OCI-LY7 (cell line): Measurements from ENCODE around the gene HDAC4. TPM values are rescaled to one million over a fixed set of nuclear protein-coding genes. Genes with fewer than 3 reads are reported as not detected.

Experiments
- BruUV-seq: library from RNA; stranded (reverse); fragments of 400-500 nt; replicated peaks from 2 replicates; lab custom pipeline; 2021; lab: Mats Ljungman, UMichigan
- CTCF ChIA-PET: fragments of 300-600 bp; sonication (Branson Sonifier 250); formaldehyde crosslinking; loops from one replicate; lab custom pipeline; 2022; ENCODE audit warnings: antibody characterized with exemption; ENCODE audit not compliant: unreplicated experiment; lab: Charles Lee
- POLR2A ChIA-PET: fragments of 300-600 bp; sonication (Branson Sonifier 250); formaldehyde crosslinking; loops from one replicate; lab custom pipeline; 2022; ENCODE audit warnings: antibody characterized with exemption; lab: Charles Lee
- DNase-seq: peaks from one replicate; pipeline ENCODE4 v3.0.0-alpha.2; 2015; ENCODE audit warnings: low spot score
- H2AFZ ChIP-seq: fragments of 200-600 bp; sonication (generic), shearing (Covaris generic); 2 replicates; pipeline ENCODE4 v1.6.1; 2014; ENCODE audit warnings: mild to moderate bottlenecking, antibody characterized with exemption, low read length, moderate library complexity
- H3K27ac ChIP-seq: fragments of 200-600 bp; sonication (generic); 2 replicates; pipeline ENCODE4 v1.5.1; 2014; ENCODE audit warnings: mixed run types, low read depth, mild to moderate bottlenecking, moderate library complexity, low read length, inconsistent platforms; ENCODE audit not compliant: poor library complexity, severe bottlenecking
- H3K36me3 ChIP-seq: fragments of 200-600 bp; sonication (generic); 2 replicates; pipeline ENCODE4 v1.6.1; 2014; ENCODE audit warnings: mild to moderate bottlenecking, antibody characterized with exemption, low read length, moderate library complexity, mixed read lengths; ENCODE audit not compliant: insufficient read depth
- H3K4me1 ChIP-seq: fragments of 200-600 bp; sonication (generic); 2 replicates; pipeline ENCODE4 v1.5.1; 2014; ENCODE audit warnings: mild to moderate bottlenecking, low read length; ENCODE audit not compliant: insufficient read depth, poor library complexity, severe bottlenecking
- H3K4me2 ChIP-seq: fragments of 200-600 bp; sonication (generic); 2 replicates; pipeline ENCODE4 v1.6.1; 2014; ENCODE audit warnings: mild to moderate bottlenecking, low read length
- H3K4me3 ChIP-seq: fragments of 200-600 bp; sonication (generic); 2 replicates; pipeline ENCODE4 v1.5.1; 2014; ENCODE audit warnings: mild to moderate bottlenecking, low read depth, low read length; ENCODE audit not compliant: poor library complexity, severe bottlenecking
- H3K79me2 ChIP-seq: fragments of 200-600 bp; sonication (generic); 2 replicates; pipeline ENCODE4 v1.6.1; 2016; ENCODE audit warnings: low read depth, mild to moderate bottlenecking, low read length, moderate library complexity, mixed read lengths; ENCODE audit not compliant: insufficient read depth
- H3K9me2 ChIP-seq: fragments of 200-600 bp; sonication (generic); 2 replicates; pipeline ENCODE4 v1.6.1; 2016; ENCODE audit warnings: mild to moderate bottlenecking, low read length, mixed read lengths; ENCODE audit not compliant: insufficient read depth
- H3K9me3 ChIP-seq: fragments of 200-600 bp; sonication (generic); 2 replicates; pipeline ENCODE4 v1.6.1; 2014; ENCODE audit warnings: mild to moderate bottlenecking, mixed run types, low read length, mixed read lengths
- H4K20me1 ChIP-seq: fragments of 200-600 bp; sonication (generic); 2 replicates; pipeline ENCODE4 v1.6.1; 2014; ENCODE audit warnings: mild to moderate bottlenecking, antibody characterized with exemption, low read length, moderate library complexity, mixed read lengths; ENCODE audit not compliant: insufficient read depth
- EZH2phosphoT487 ChIP-seq: fragments of 200-600 bp; sonication (generic); IDR thresholded peaks from 2 replicates; pipeline ENCODE4 v1.6.1; 2018; ENCODE audit warnings: low read depth, borderline replicate concordance, mild to moderate bottlenecking, mixed run types, antibody characterized with exemption, low read length, moderate library complexity, mixed read lengths
- intact Hi-C: fragments of 100-400 bp; cut with micrococcal nuclease; formaldehyde crosslinking; loops from one replicate; pipeline ENCODE4 v1.10.0; 2022; ENCODE audit not compliant: unreplicated experiment
- total RNA-seq, 2 experiments: library from RNA; depleted of rRNA in 1 of 2; stranded (reverse); fragments of >200 nt in 1 of 2; shearing (Covaris generic) in 1 of 2; gene quantifications; 2 replicates each; pipeline ENCODE4 v1.2.3, GENCODE V29; 2014 to 2022
- TF ChIP-seq, protein P1 (sequence below): fragments of 200-600 bp; sonication (generic); conservative IDR thresholded peaks from 2 replicates; pipeline ENCODE4 v1.5.1; 2014; ENCODE audit warnings: mild to moderate bottlenecking, antibody characterized with exemption, low read length, moderate library complexity, mixed read lengths

Gene HDAC4
- total RNA-seq, 2 experiments from 2014 or later = 10.2 to 20.6 TPM

DNA sequence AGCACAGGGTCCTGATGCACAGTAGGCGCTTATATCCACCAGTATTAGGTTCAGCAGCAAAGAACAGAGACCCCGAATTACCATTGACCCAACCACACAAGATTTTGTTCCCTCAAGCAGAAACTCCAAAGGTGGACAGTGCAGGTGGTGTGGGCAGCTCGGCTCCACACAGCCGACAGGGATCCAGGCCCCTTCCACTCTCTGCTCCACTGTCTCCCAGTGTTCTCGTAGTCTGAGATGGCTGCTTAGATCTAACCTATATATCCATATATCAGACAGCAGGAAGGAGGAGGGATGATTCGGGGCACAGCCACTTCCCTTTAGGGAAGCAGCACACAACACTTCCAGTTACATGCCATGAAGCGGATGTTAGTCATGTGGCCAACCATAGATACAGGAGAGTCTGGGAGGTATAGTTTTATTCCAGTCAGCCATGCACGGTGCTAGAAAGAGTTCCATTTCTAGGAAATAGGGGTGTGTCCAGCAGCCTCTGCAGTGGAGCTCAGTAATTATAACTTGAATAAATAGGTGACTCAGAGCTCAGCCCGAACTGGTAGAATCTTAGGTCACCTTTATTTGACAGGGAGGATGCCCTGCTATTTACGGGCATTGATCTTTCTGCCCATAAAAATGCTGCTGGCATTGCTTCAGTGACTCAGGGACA is 394.1 kb downstream of the HDAC4 start:
- TF ChIP-seq EZH2phosphoT487 = no peak
- TF ChIP-seq, protein P1, sequence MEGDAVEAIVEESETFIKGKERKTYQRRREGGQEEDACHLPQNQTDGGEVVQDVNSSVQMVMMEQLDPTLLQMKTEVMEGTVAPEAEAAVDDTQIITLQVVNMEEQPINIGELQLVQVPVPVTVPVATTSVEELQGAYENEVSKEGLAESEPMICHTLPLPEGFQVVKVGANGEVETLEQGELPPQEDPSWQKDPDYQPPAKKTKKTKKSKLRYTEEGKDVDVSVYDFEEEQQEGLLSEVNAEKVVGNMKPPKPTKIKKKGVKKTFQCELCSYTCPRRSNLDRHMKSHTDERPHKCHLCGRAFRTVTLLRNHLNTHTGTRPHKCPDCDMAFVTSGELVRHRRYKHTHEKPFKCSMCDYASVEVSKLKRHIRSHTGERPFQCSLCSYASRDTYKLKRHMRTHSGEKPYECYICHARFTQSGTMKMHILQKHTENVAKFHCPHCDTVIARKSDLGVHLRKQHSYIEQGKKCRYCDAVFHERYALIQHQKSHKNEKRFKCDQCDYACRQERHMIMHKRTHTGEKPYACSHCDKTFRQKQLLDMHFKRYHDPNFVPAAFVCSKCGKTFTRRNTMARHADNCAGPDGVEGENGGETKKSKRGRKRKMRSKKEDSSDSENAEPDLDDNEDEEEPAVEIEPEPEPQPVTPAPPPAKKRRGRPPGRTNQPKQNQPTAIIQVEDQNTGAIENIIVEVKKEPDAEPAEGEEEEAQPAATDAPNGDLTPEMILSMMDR = no peak
- no TSS peak for BruUV-seq
- Histone ChIP-seq H3K4me3 (no peak overlapping the region), H4K20me1 (no peaks in the 10 kb centered on the region), H3K36me3 (no peaks in the 10 kb centered on the region), H3K9me3 (no peaks in the 10 kb centered on the region), H3K4me2 (no peak overlapping the region), H3K9me2 (no peaks in the 10 kb centered on the region), H2AFZ (no peak overlapping the region), H3K79me2 (no peaks in the 10 kb centered on the region), H3K4me1 (no peaks in the 10 kb centered on the region), H3K27ac (no peak overlapping the region)
- intact Hi-C loops = no loop called here
- DNase-seq = no peak
- ChIA-PET CTCF (no interaction called here), POLR2A (no interaction called here)

DNA sequence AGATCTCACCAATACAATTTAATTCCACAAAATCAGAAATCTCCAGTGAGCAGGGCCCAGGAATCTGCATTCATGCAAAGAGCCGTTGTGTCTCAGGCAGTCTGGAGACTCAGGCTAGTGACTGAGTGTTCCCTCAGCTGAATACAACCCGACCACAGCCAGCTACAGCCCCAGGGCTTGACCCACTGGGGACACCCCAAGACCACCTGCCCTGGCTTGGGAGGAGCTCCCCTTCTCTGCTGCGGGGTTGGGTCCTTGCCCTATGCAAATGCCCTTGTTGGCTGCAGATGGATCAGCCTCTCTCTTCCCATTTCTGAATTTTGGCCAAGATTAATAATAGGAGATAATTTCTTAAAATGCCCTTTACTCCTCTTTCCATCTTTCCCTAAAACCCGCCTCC is 395.2 kb downstream of the HDAC4 start:
- no TSS peak for BruUV-seq
- Histone ChIP-seq H3K9me3 (no peaks in the 10 kb centered on the region), H3K27ac (no peak overlapping the region), H3K79me2 (no peaks in the 10 kb centered on the region), H2AFZ (no peak overlapping the region), H3K36me3 (no peaks in the 10 kb centered on the region), H3K4me3 (no peak overlapping the region), H3K9me2 (no peaks in the 10 kb centered on the region), H4K20me1 (no peaks in the 10 kb centered on the region), H3K4me2 (no peak overlapping the region), H3K4me1 (no peaks in the 10 kb centered on the region)
- ChIA-PET CTCF (no interaction called here), POLR2A (no interaction called here)
- DNase-seq = no peak
- intact Hi-C loops = no loop called here
- TF ChIP-seq, protein P1 = no peak
- no peak for TF ChIP-seq EZH2phosphoT487

DNA sequence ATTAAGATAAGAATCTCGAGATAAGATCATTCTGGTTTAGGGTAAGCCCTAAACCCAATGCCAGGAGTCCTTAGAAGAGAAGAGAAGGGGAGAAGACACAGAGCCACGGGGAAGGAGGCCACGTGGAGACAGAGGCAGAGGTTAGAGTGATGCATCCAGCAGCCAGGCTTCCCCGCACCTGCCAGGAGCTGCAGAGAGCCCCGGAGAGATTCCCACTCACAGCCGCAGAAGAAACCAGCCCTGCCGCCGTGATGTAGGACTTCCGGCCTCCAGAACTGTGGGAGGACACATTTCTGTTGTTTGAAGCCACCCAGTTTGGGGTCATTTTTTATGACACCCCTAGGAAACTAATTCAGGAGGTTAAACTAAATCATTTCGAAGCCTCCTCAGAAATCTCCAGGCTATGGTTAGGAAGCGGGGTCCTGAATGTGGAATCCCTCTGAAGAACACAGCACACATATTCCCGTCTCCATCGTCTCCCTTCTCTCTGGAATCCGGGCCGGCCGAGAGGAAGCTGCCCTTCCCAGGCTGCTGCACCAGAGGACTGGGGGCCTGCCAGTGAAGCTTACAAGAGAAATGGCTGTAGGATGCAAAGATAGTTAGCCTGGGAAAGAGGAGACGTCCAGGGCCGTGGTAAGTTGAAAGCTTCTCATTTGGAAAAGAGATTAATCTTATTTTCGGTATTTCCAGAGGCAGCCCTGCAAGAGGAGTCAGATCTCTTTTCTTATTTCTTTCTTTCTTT is 396.4 kb downstream of the HDAC4 start:
- H3K4me2 ChIP-seq = no peak overlapping the region
- H3K79me2 ChIP-seq = no peaks in the 10 kb centered on the region
- no peaks in the 10 kb centered on the region for H3K4me1 ChIP-seq
- no peak for DNase-seq
- no peaks in the 10 kb centered on the region for H3K9me3 ChIP-seq
- ChIA-PET CTCF (no interaction called here), POLR2A (no interaction called here)
- H3K36me3 ChIP-seq = no peaks in the 10 kb centered on the region
- TF ChIP-seq, protein P1 = no peak
- H3K4me3 ChIP-seq = no peak overlapping the region
- no TSS peak for BruUV-seq
- no peak overlapping the region for H3K27ac ChIP-seq
- intact Hi-C loops = no loop called here
- no peaks in the 10 kb centered on the region for H4K20me1 ChIP-seq
- H3K9me2 ChIP-seq = no peaks in the 10 kb centered on the region
- no peak overlapping the region for H2AFZ ChIP-seq
